GM13976 (cell line): ENCODE results near the gene DOC2A.

Experiments
- DNase-seq: peaks from one replicate; pipeline ENCODE4 v3.0.0; 2012; ENCODE audit warnings: low spot score
- in situ Hi-C: fragments of 300-500 bp; cut with MboI; formaldehyde crosslinking; loops from one replicate; pipeline ENCODE4 v1.12.0; 2022; ENCODE audit warnings: low sequenced_read_pairs, mixed read lengths, inconsistent platforms; ENCODE audit not compliant: unreplicated experiment
- TF ChIP-seq, protein P1 (sequence below): IDR thresholded peaks from 2 replicates; pipeline ENCODE4 v1.5.1; 2012; ENCODE audit warnings: borderline replicate concordance, mild to moderate bottlenecking; ENCODE audit not compliant: insufficient read depth; ENCODE audit errors: extremely low read depth, missing control alignments, control extremely low read depth

Gene DOC2A

DNA sequence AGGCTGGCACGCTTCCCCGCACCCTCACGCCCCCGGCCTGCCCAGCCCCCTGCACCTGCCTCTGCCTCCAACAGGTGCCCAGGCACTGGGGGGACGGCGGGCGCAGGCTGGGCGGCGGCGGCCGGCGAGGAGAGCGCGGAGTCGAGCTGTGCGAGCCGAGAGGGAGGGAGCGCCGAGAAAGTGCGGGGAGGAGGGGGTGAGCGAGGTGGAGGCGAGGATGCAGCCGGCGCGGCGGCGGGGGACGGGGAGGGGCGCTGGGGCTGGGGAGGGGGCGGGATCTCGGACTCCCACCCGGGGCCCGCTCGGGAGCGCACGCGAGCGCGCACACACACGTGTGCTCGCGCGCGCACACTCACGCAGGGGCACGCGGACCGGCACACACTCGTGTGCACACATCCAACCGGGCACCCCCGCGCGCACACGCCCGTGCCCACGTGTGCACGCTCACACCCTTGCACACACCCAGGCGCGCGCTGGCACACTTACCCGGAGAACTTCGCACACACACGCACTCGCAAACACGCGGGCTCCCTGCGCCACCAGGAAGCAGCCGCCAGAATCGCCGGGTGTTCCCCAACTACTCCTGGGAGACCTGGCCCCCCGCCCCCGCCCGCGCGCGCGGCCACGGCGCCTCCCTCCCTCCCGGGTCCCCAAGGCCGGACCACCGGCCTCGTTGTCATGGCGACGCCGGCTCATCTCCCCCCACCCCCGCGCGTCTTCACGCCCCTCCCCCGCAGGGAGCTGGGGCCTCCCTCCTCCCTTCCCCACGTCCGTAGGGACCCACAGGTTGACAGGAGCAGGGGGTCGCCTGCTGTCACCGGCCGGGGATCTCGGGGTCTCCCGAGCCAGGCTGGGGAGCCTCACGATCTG is at the start of gene DOC2A:
Gene DOC2A (minus strand): TSS at position 184 of the 870 bp plus-strand sequence. CDS start 805 bp downstream, outside the sequence.
- TF ChIP-seq, protein P1, sequence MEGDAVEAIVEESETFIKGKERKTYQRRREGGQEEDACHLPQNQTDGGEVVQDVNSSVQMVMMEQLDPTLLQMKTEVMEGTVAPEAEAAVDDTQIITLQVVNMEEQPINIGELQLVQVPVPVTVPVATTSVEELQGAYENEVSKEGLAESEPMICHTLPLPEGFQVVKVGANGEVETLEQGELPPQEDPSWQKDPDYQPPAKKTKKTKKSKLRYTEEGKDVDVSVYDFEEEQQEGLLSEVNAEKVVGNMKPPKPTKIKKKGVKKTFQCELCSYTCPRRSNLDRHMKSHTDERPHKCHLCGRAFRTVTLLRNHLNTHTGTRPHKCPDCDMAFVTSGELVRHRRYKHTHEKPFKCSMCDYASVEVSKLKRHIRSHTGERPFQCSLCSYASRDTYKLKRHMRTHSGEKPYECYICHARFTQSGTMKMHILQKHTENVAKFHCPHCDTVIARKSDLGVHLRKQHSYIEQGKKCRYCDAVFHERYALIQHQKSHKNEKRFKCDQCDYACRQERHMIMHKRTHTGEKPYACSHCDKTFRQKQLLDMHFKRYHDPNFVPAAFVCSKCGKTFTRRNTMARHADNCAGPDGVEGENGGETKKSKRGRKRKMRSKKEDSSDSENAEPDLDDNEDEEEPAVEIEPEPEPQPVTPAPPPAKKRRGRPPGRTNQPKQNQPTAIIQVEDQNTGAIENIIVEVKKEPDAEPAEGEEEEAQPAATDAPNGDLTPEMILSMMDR: no peak
- in situ Hi-C loops: loop anchor here (25.0 kb wide), 1 partner anchor 324 kb away; the partner anchor contains the start of gene QPRT
- peak; percentile 72 for DNase-seq

DNA sequence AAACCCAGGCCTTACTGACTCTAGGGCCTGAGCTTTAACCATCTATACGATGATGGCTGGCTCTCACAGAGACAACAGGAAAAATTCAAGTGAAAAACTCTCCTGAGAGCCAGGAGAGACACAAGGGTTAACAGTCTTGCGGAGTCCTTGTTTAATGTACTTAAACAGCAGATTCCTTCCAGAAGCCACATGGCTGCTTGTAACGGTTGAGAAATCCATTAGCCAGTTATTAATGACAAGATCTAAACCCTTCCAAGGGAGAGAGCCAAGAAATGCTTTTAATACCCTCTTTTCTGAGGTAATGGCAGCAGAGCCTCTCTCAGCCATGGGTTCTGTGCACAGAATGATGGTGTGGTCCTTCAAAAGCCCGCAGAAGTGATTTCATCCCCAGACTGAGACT is 49.5 kb upstream of the DOC2A start:
- in situ Hi-C loops: no loop called here
- no peak for DNase-seq
- TF ChIP-seq, protein P1: no peak

DNA sequence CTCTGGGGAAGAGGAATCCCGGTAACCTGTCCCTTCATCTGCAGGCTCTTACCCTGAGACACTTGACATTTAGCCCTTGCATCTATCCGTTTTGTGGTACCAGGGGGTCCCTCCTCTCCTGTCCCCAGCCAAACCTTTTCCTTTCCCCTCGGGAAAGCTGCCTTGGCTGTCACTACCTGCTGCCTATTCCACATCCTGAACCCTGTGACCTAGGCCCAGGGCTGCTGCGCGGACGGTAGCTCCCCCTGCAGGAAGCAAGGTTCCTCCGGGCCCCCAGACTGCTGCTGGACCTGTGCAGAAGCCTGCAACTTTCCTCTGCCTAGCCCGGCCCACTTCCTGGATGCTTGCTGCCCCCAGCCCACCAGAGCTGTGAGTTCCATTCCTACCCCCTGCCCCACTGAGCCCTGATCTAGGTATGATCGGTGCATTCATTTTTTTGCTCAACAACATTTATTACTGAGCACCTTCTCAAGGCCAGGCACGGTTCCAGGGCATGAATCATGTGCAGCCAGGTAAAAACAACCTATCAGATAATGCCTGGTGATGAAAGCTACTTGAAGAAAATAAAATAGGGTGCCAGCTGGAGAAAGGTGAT is 44.2 kb upstream of the DOC2A start:
- in situ Hi-C loops: no loop called here
- peak; percentile 75 for DNase-seq
- TF ChIP-seq, protein P1: peak; percentile 83

DNA sequence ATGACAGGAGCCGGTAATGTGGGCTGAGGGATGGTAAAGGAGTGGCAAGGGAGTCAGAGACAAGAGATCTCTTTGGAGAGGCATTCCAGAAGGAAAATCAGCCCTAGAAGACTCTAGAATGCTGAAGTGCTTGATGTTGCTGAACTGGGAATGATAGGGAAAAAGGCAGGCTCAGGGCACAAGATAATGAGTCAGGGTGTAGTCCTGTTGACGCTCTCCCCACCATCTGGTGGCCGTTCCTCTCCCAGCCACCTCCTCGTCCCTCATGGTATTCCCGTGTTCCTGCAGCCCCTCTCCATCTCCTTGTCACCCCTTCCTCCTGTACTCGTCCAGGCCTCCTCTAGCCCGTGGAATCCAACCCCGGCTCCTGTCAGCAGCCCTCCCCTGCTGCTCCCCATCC is 43.6 kb upstream of the DOC2A start:
- in situ Hi-C loops: no loop called here
- no peak for DNase-seq
- TF ChIP-seq, protein P1: no peak

DNA sequence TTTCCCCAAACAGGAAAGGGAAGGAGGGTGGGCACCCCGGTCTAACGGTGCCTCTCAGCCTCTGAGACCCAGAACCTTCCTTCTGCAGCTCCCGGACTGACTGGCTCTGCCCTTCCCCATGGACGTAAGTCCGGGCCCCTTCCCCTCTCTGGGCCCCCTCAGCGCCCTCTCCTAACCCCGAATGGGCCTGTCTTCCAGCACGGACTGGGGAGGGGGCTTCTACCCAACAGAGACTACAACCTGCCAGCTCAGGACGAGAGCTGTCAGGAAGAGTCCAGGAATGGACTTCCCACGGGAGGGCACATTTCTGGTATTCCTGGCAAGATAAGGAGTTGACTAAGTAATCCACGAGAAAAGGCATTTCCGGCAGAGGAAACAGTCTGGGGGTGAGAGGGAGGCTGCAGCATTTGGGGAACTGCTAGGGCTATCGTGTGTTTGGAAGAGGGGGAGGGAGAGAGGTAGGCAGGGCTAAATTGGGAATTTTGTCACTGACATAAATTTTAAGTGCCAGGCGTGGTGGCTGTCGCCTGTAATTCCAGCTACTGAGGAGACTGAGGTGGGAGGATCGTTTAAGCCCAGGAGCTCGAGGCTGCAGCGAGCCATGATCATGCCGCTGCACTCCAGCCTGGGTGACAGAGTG is 42.7 kb upstream of the DOC2A start:
- in situ Hi-C loops: no loop called here
- DNase-seq: no peak
- TF ChIP-seq, protein P1: no peak

DNA sequence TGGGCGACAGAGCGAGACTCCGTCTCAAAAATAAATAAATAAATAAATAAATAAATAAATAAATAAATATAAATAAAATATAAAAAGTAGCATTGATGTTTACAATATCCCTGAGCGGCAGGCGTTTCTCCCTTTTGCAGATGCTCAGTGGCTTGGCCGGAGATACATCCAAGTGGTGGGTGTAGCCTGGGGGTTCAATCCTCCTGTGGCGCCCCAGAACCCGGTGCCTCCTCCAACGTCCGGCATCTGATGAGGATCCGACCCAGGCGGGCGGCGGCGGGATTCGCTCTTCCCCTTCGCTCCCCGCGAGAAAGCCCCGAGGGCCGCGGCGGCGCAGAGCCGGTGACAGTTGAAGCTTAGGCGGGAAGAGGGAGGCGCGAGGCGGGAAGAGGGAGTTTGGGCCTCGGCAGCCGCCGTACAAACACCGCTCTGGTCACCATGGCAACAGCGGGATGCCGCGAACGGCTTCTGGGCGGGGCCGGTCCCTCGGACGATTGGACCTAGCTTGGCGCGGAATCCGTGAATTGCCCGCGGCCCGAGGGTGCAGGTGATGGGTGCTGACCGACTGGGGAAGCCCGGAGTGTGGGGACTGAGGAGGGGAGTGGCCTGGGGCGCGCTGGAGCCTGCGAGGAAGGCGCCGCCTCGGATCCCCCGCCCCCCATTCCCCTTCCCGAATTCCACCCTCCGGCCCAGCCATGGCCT is 42.0 kb upstream of the DOC2A start:
- in situ Hi-C loops: no loop called here
- TF ChIP-seq, protein P1: no peak
- DNase-seq: peak; percentile 98
